HG03378 (cell line): ENCODE data around the gene USP46.

Source experiments
- ATAC-seq: cut with Tn5 transposase; IDR thresholded peaks from one replicate; pipeline ENCODE4 v1.9.1; 2021; ENCODE audit warnings: mild to moderate bottlenecking, moderate library complexity; ENCODE audit not compliant: unreplicated experiment

USP46 gene

DNA sequence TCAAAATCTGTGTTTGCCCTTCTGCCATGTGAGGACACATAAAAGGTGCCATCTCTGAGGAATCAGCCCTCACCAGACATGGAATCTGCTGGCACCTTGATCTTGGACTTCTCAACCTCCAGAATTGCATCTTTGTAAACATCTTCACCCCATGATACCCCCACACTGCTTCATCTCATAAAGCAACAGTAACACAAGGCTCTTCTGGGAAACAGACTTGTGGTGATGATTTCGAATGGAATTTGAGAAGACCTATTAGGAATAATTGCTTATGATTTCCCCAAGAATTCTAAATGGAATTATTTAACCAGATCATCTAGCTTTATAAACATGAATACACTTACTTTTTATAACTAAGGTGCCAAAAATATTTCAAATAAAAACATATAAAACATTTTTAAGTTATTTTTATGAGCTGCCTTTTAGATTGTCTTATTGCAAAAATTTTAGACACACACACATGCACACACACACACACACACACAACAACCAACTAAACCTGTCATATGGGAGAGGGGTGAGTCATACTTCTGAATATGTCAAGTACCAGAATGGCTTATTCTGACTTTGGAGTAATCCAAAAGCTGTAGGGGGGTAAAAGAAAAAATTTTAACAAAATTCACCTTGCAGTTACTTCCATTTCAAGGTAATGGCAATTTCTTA, 82.0 kb downstream of the USP46 start:
- ATAC-seq: no peak

- no peak for ATAC-seq
Observed at GRCh38 chr4:52576326-52576725, 82.8 kb downstream of the USP46 start.

DNA sequence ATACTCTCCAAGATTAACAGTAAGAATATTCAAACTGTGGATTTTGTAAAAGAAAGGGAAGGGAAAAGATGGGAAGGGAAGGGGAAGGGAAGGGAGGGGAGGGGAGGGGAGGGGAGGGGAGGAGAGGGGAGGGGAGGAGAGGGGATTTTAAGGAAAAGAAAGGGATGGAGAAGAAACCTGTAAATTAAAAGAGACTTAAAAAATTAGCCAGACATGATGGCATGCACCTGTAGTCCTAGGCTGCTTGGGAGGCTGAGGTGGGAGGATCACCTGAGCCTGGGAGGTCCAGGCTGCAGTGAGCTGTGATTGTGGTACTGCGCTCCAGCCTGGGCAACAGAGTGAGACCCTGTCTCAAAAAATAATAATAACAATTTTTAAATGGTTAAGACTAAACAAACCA, 83.7 kb downstream of the USP46 start:
- no peak for ATAC-seq

GRCh38 chr4:52574036-52574435, 85.1 kb downstream of the USP46 start:
- ATAC-seq: no peak

- no peak for ATAC-seq
Observed at GRCh38 chr4:52573551-52573950, 85.5 kb downstream of the USP46 start.

DNA sequence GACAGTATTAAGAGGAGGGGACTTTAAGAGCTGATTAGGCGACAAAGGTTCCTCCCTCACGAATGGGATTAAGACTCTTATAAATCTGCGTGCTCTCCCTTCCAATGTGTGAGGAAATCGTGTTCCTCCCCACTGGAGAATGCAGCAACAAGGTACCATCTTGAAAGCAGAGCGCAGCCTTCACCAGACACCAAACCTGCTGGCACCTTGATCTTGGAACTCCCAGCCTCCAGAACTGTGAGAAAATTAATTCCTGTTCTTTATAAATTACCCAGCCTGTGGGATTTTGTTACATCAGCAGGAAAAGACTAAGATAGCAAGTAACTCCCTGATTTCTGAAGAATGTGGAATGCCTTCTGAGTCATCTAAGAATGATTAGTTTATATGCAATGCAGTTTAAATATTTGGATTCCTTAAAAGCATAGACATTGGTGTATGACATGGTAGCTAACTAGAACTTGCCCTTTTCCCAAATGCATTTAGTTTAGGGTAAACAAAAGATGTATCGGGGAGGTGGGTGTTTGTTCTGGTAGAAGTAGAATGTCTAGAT, 86.1 kb downstream of the USP46 start:
- ATAC-seq: no peak

DNA sequence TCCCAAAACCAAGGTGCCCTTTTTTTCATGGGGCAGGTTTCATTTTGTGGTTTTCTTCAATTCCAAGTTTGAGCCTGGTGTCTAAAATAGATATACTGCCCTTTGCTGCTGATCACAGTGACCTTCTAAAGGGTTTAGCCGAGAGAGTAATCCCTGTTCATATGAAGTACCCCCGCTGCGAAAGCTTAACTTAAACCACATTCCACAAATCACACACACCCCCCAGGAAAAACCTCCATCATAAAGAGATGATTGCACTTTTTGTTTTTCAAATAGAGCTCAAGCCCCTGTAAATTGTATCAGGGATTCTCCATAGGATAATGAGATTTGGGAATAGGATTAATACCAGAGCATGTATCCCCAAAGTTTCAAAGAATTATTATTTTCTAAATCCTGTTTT, 90.8 kb downstream of the USP46 start:
- no peak for ATAC-seq

DNA sequence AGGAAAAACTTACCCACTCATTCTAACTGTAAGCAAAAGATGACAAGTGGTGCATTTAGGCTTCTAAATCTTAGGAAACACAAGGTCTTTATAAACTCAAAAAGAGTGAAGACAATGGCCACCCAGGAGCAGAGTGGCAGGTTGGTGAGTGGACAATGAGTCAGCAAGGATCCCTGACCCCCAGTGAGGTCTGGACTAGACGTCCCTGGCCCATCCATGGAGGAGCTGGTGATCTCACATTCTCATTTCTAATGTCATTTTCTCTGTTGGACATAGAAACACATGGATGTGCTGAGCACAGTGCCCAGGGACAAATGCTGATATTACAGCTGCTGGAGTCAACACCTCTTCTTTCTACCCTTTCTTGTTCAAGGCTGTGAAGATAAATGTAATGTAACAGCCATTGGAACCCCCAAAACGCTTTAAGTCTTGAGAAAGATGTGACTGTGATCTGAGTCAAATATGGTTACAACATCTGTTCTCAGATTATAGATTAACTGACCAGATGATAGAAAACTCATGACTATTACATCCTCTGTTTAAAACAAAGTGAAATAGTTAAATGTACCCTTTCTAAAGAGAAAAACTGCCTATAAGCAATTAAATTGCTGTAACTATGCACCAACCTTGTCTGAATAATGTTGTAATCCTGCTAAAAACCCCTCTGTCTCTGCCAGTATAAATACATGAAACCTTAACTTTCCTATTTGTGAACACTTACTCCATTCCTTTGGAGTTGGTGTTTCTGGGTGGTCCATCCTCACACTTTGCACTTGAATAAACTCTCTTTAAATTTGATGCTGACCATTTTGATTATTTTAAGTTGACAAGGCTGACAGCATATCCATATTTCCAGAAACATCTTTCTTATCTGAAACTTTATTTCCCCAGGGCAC, 92.7 kb downstream of the USP46 start:
- ATAC-seq: no peak

DNA sequence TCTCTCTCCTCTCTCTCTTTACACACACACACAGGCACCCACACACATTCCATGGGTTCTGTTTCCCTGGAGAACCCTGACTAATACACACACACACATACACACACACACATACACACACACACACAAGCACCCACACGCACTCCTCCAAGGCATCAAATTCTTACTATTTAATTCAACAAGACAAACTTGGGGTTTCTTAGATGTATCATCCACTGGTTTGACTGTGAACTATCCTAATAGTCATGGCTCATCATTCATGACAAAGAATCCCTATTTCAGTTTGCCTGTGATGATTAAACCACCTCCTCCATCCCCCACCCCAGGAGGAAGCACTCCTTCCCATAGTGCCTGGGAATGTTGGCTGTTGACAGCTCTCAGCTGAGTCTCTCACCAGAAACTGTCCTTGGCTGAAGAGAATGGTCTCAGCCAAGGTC, 98.2 kb downstream of the USP46 start:
- ATAC-seq: no peak

DNA sequence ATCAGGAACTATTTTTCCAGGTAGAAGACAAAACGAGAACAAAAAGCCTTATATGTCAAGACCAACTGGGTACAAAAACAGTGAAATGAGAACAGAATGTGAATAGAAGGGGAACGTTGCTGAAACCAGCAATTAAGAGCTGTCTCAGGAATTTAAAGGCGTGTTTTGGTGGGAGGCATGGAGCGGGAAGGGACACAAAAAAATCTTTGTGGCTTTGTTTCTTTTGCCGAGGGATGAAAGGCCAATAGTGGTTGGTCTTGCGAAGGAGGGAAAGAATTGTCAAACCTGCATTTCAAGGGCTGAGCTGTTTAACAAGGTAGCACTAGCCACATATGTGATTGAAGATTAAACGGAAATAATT, 103.8 kb downstream of the USP46 start:
- ATAC-seq: no peak

DNA sequence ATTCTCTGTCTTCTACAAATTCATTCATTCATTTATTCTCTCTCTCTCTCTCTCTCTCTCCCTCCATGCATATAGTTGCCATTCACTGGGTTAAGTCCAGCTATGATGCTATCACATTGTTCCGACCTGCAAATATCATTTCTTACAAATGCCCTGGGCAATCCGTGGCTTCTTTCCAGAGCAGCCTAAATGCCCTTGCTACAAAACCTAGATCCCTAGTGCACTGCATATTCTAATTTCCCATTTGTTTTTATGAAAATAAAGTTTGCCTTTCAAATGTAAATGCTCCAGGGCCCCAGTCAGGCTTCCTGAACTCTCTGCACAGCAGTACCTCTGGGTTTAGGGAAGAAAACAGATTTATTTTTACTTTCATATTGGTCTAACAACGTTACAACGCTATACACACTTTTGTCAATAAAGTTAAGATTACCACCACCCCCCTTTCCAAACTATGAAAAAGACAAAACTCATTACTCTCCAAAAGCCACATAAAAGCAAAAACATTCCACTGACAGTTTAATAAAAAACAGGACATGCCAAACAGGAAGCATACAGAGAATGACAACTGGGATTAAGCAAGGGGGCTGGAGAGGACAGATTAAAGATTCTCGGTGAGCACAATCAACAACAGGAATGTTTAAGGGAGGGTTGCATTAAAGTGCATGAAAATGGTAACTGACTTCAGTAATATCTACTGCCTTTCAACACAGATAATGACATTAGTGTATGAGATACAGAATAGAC, 104.3 kb downstream of the USP46 start:
- ATAC-seq: no peak

GRCh38 chr4:52552778-52553177, 106.3 kb downstream of the USP46 start:
- ATAC-seq: no peak

- ATAC-seq: no peak
Observed at GRCh38 chr4:52551487-52551886, 107.6 kb downstream of the USP46 start.

DNA sequence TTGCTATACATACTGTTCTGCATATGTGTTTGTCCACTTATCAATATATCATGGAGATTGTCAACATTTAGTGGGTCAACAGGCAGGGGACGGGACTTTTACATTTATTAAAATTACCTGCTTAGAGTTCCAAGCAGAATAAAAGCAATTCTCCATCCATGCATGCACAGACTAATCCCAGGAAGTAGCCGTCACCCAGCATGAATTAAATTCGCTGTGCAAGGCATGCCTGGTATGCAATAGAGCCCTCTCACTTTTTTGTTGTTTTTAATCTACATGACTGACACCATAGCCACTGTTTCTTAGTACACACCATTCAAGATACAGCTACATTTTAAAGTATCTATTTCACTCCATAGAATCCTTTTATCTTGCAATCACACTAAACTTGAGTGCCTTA, 108.9 kb downstream of the USP46 start:
- no peak for ATAC-seq

GRCh38 chr4:52548818-52549570, 110.1 kb downstream of the USP46 start:
- ATAC-seq: no peak

GRCh38 chr4:52546449-52546848, 112.7 kb downstream of the USP46 start:
- no peak for ATAC-seq

GRCh38 chr4:52545099-52546069, 113.7 kb downstream of the USP46 start:
- no peak for ATAC-seq
